H1 (cell line): ENCODE measurements around the gene TADA3. TPM values are rescaled to one million over a fixed set of nuclear protein-coding genes. Genes with fewer than 3 reads are reported as not detected.
A peak's percentile ranks its signal among the peaks of the same experiment; 100 is the strongest.

ENCODE experiments used
- CTCF ChIA-PET: fragments of 300-600 bp; sonication (Branson Sonifier 250); formaldehyde crosslinking; loops from one replicate; lab custom pipeline; 2021; ENCODE audit not compliant: partially characterized antibody; lab: Charles Lee
- POLR2A ChIA-PET: fragments of 300-600 bp; sonication (Branson Sonifier 250); formaldehyde crosslinking; loops from one replicate; lab custom pipeline; 2021; ENCODE audit warnings: inconsistent platforms; ENCODE audit not compliant: partially characterized antibody; lab: Charles Lee
- DNase-seq, 2 experiments: peaks; one replicate each; pipeline versions ENCODE4 v3.0.0 to v3.0.0-alpha.2; 2010 to 2022; ENCODE audit warnings: low spot score in 2 of 2, low read depth in 1 of 2, mixed read lengths in 1 of 2
- FAIRE-seq: peaks from 2 replicates; lab custom pipeline; 2011; peaks lifted over from hg19 to GRCh38; lab: Jason Lieb, UNC
- H2AFZ ChIP-seq: 2 replicates; pipeline ENCODE4 v1.8.1; 2012; ENCODE audit warnings: low read length, inconsistent platforms
- H2AK5ac ChIP-seq: 2 replicates; pipeline ENCODE4 v1.6.1; 2013; ENCODE audit warnings: low read depth, low read length
- H2BK120ac ChIP-seq: replicated peaks from 2 replicates; pipeline ENCODE3; 2013; ENCODE audit warnings: low read depth, low read length, inconsistent platforms
- H2BK12ac ChIP-seq: 2 replicates; pipeline ENCODE4 v1.6.1; 2013; ENCODE audit warnings: low read depth, low read length
- H2BK15ac ChIP-seq: 2 replicates; pipeline ENCODE4 v1.6.1; 2013; ENCODE audit warnings: low read length
- H2BK20ac ChIP-seq: 2 replicates; pipeline ENCODE4 v1.6.1; 2013; ENCODE audit warnings: low read length
- H2BK5ac ChIP-seq: 2 replicates; pipeline ENCODE4 v1.6.1; 2013; ENCODE audit warnings: low read depth, low read length
- H3K14ac ChIP-seq: 2 replicates; pipeline ENCODE4 v1.6.1; 2013; ENCODE audit warnings: inconsistent platforms; ENCODE audit not compliant: insufficient read length
- H3K18ac ChIP-seq: 2 replicates; pipeline ENCODE4 v1.6.1; 2013; ENCODE audit warnings: low read length; ENCODE audit errors: extremely low read depth
- H3K23ac ChIP-seq: 2 replicates; pipeline ENCODE4 v1.6.1; 2013; ENCODE audit warnings: inconsistent platforms; ENCODE audit not compliant: insufficient read length
- H3K23me2 ChIP-seq: 2 replicates; pipeline ENCODE4 v1.6.1; 2013; ENCODE audit warnings: low read depth, low read length
- H3K27ac ChIP-seq: 2 replicates; pipeline ENCODE4 v1.6.1; 2011; ENCODE audit warnings: low read depth, low read length, inconsistent platforms
- H3K27me3 ChIP-seq, 4 experiments: replicated peaks in 1 of 4; 1 replicate in 1 of 4; 2 replicates in 3 of 4; pipeline versions ENCODE4 v1.6.1 to v1.8.1; 2011 to 2013; ENCODE audit warnings: low read length in 3 of 4, mild to moderate bottlenecking in 3 of 4, inconsistent platforms in 2 of 4, mixed read lengths in 2 of 4, moderate library complexity in 1 of 4; ENCODE audit not compliant: control insufficient read depth in 3 of 4, insufficient read depth in 3 of 4; ENCODE audit errors: extremely low read depth in 1 of 4
- H3K36me3 ChIP-seq, 4 experiments: 2 replicates each; pipeline versions ENCODE4 v1.6.1 to v1.8.1; 2011 to 2013; ENCODE audit warnings: mild to moderate bottlenecking in 4 of 4, low read length in 3 of 4, moderate library complexity in 2 of 4, control low read depth in 1 of 4, inconsistent platforms in 1 of 4; ENCODE audit not compliant: insufficient read depth in 4 of 4, control insufficient read depth in 2 of 4
- H3K4ac ChIP-seq: replicated peaks from 2 replicates; pipeline ENCODE3; 2013; ENCODE audit warnings: low read length, low read depth, mixed read lengths, inconsistent platforms; ENCODE audit not compliant: insufficient read length
- H3K4me1 ChIP-seq, 4 experiments: replicated peaks in 1 of 4; 1 replicate in 1 of 4; 2 replicates in 3 of 4; pipeline versions ENCODE4 v1.6.1 to v1.8.1; 2011 to 2013; ENCODE audit warnings: low read length in 3 of 4, inconsistent platforms in 2 of 4, mixed read lengths in 1 of 4; ENCODE audit not compliant: insufficient read depth in 4 of 4, control insufficient read depth in 3 of 4
- H3K4me2 ChIP-seq, 2 experiments: 2 replicates each; pipeline versions ENCODE4 v1.6.1 to v1.8.1; 2011 to 2013; ENCODE audit warnings: low read depth in 2 of 2, low read length in 2 of 2, control low read depth in 1 of 2, inconsistent platforms in 1 of 2, mild to moderate bottlenecking in 1 of 2; ENCODE audit not compliant: insufficient read depth in 1 of 2
- H3K4me3 ChIP-seq, 4 experiments: fragments of 200-600, 300-600 bp in 1 of 4; sonication (generic), shearing (Covaris generic), sonication (Bioruptor Twin) in 1 of 4; 2 replicates each; pipeline versions ENCODE4 v1.5.1 to v1.8.1; 2011 to 2016; ENCODE audit warnings: low read length in 4 of 4, low read depth in 3 of 4, control low read depth in 2 of 4, inconsistent platforms in 2 of 4, mild to moderate bottlenecking in 2 of 4, mixed read lengths in 1 of 4, moderate library complexity in 1 of 4; ENCODE audit not compliant: insufficient read depth in 2 of 4; ENCODE audit errors: extremely low read depth in 1 of 4
- H3K56ac ChIP-seq: replicated peaks from 2 replicates; pipeline ENCODE3; 2013; ENCODE audit warnings: low read depth, mild to moderate bottlenecking, mixed read lengths, low read length, inconsistent platforms; ENCODE audit not compliant: insufficient read length
- H3K79me1 ChIP-seq: 2 replicates; pipeline ENCODE4 v1.6.1; 2013; ENCODE audit warnings: low read depth, low read length, control low read depth
- H3K79me2 ChIP-seq, 2 experiments: 2 replicates each; pipeline versions ENCODE4 v1.6.1 to v1.8.1; 2012 to 2013; ENCODE audit warnings: low read length in 2 of 2, mild to moderate bottlenecking in 2 of 2, inconsistent platforms in 1 of 2; ENCODE audit not compliant: insufficient read depth in 2 of 2, control insufficient read depth in 1 of 2
- H3K9ac ChIP-seq, 4 experiments: replicated peaks in 1 of 4; 1 replicate in 1 of 4; 2 replicates in 3 of 4; pipeline versions ENCODE4 v1.6.1 to v1.8.1; 2011 to 2013; ENCODE audit warnings: low read depth in 3 of 4, low read length in 3 of 4, control low read depth in 2 of 4, mild to moderate bottlenecking in 2 of 4, moderate library complexity in 2 of 4, inconsistent platforms in 1 of 4; ENCODE audit errors: extremely low read depth in 1 of 4
- H3K9me3 ChIP-seq, 2 experiments: 2 replicates each; pipeline versions ENCODE4 v1.6.1 to v1.8.1; 2012 to 2013; ENCODE audit warnings: mild to moderate bottlenecking in 2 of 2, moderate library complexity in 2 of 2, control low read depth in 1 of 2, inconsistent platforms in 1 of 2, low read depth in 1 of 2, low read length in 1 of 2, mixed read lengths in 1 of 2; ENCODE audit not compliant: insufficient read depth in 2 of 2
- H4K20me1 ChIP-seq, 2 experiments: replicated peaks in 1 of 2; 2 replicates each; pipeline versions ENCODE3 to v1.8.1; 2011 to 2013; ENCODE audit warnings: inconsistent platforms in 2 of 2, low read length in 2 of 2, mild to moderate bottlenecking in 1 of 2; ENCODE audit not compliant: insufficient read depth in 2 of 2, control insufficient read depth in 1 of 2
- H4K5ac ChIP-seq: 2 replicates; pipeline ENCODE4 v1.6.1; 2013; ENCODE audit warnings: low read length, low read depth, mixed read lengths, inconsistent platforms; ENCODE audit not compliant: insufficient read length
- H4K8ac ChIP-seq: 2 replicates; pipeline ENCODE4 v1.8.0; 2013; ENCODE audit warnings: mild to moderate bottlenecking, moderate library complexity, low read length, inconsistent platforms; ENCODE audit not compliant: insufficient read depth; ENCODE audit errors: extremely low read depth
- H4K91ac ChIP-seq: replicated peaks from 2 replicates; pipeline ENCODE3; 2013; ENCODE audit warnings: low read length, mixed read lengths, inconsistent platforms; ENCODE audit not compliant: insufficient read length
- ASH2L ChIP-seq: fragments of 200-600, 300-600 bp; sonication (generic); IDR thresholded peaks from one replicate; pipeline ENCODE4 v1.7.1; 2017; ENCODE audit warnings: low read length
- KDM4A ChIP-seq: IDR thresholded peaks from one replicate; pipeline ENCODE4 v1.7.1; 2012; ENCODE audit warnings: low read depth, mild to moderate bottlenecking, moderate library complexity, low read length, inconsistent platforms; ENCODE audit not compliant: severe bottlenecking
- NANOG ChIP-seq: IDR thresholded peaks from 2 replicates; pipeline ENCODE4 v1.6.1; 2011; ENCODE audit warnings: low read length, low read depth, mild to moderate bottlenecking, inconsistent platforms; ENCODE audit not compliant: insufficient read depth, poor library complexity, severe bottlenecking
- SP1 ChIP-seq: IDR thresholded peaks from 2 replicates; pipeline ENCODE4 v1.6.1; 2011; ENCODE audit warnings: low read depth, low read length
- ZNF274 ChIP-seq: IDR thresholded peaks from 2 replicates; pipeline ENCODE4 v1.7.0; 2012; ENCODE audit warnings: low read length, borderline replicate concordance; ENCODE audit errors: extremely low read depth
- WGBS, 2 experiments: shearing (Covaris generic) in 1 of 2; methylation state at CpG; one replicate each; pipeline versions ENCODE4 v1.1.6 to v1.1.7; 2013 to 2015; ENCODE audit warnings: low lambda C conversion rate in 2 of 2, mixed read lengths in 2 of 2, inconsistent platforms in 1 of 2, low coverage in 1 of 2, missing lambda C conversion rate in 1 of 2; ENCODE audit not compliant: insufficient replicate concordance in 2 of 2, insufficient coverage in 1 of 2, insufficient read length in 1 of 2; ENCODE audit errors: extremely low coverage in 1 of 2, missing lambda C conversion rate in 1 of 2; 5-methylcytosine and 5-hydroxymethylcytosine counted together
- polyA plus RNA-seq, 7 experiments: library from polyadenylated mRNA; depleted of rRNA in 3 of 7; stranded (reverse) in 5 of 7; unstranded in 2 of 7; fragments of >200 nt in 5 of 7; fragments of 200-250 nt in 2 of 7; gene quantifications; 1 replicate in 5 of 7; 2 replicates in 1 of 7; 4 replicates in 1 of 7; pipeline versions ENCODE4 v1.2.1 to v1.2.3, GENCODE V29; 2011 to 2013; ENCODE audit warnings: missing spikeins in 2 of 7, mixed read lengths in 2 of 7
- total RNA-seq: library from RNA; stranded (reverse); fragmentation: NEBNext Ultra II Directional; extraction: Animal tissue kit (Norgen Biotek cat#: 25700); gene quantifications from 2 replicates; pipeline ENCODE4 v1.2.1, GENCODE V29; 2021
- TF ChIP-seq, protein P1 (sequence below): IDR thresholded peaks from 2 replicates; pipeline ENCODE4 v1.6.1; 2012; ENCODE audit warnings: inconsistent platforms
- TF ChIP-seq, protein P2 (sequence below): IDR thresholded peaks from 2 replicates; pipeline ENCODE4 v1.6.1; 2012; ENCODE audit warnings: inconsistent platforms

Gene TADA3
- total and polyA plus RNA-seq, 2 of the 8 experiments (the other 6 are each of a cell fraction or from before 2014, with no cell fraction given), result 43.4 to 50.3 TPM

DNA sequence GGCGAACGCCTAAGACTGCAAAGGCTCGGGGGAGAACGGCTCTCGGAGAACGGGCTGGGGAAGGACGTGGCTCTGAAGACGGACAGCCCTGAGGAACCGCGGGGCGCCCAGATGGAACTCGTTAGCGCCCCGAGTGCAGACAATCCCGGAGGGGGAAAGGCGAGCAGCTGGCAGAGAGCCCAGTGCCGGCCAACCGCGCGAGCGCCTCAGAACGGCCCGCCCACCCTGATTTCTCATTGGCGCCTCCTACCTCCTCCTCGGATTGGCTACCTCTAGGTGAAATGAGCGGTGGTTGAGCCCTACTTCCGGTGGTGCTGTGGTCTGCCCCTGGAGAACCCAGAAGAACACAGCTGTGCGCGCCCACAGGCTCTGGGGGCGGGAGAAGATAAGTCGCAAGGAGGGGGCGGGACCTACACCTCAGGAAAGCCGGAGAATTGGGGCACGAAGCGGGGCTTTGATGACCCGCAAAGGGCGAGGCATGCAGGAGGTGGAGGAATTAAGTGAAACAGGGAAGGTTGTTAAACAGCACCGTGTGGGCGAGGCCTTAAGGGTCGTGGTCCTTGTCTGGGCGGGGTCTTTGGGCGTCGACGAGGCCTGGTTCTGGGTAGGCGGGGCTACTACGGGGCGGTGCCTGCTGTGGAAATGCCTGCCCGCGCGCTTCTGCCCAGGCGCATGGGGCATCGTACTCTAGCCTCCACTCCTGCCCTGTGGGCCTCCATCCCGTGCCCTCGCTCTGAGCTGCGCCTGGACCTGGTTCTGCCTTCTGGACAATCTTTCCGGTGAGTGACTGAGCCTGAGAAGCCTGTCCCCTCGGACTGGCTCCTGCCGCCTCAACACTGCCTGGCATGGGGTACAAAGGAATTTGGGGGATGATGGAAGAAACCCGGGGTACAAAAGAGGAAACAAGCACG, 42.4 kb downstream of the TADA3 start, which contains the start of gene OGG1:
Gene OGG1, plus strand, starts transcription at position 308 of the 911 bp plus-strand sequence. Its CDS starts 335 bp downstream, at position 643.
- peak within 1 kb of the TSS; percentile 86 for H4K5ac ChIP-seq
- WGBS, 2 experiments, result 2% methylated on average over 46 of the region's 60 CpGs; no CpG with 5 or more reads in 1 of the 2 experiments
- H3K23ac ChIP-seq, result no peak within 1 kb of the TSS
- H4K8ac ChIP-seq, result peak within 1 kb of the TSS; percentile 91; the same call in 1 of the 2 replicates
- no peak within 1 kb of the TSS for H4K91ac ChIP-seq
- H3K23me2 ChIP-seq, result peaks cover 6% of the 10 kb centered on the region
- H3K27me3 ChIP-seq, result no peaks in the 10 kb centered on the region
- peak within 1 kb of the TSS; percentile 93 for H3K18ac ChIP-seq
- H2BK20ac ChIP-seq, result no peak within 1 kb of the TSS
- peak within 1 kb of the TSS; percentile 53 to 82 (median 76) for H3K9ac ChIP-seq
- H2BK12ac ChIP-seq, result no peak within 1 kb of the TSS
- DNase-seq, result peak; percentile 91 to 93
- peak within 1 kb of the TSS; percentile 73 for H3K4ac ChIP-seq
- no peak within 1 kb of the TSS for H2BK15ac ChIP-seq
- peaks cover 7% of the 10 kb centered on the region for H3K79me1 ChIP-seq
- H3K4me2 ChIP-seq, result peak within 1 kb of the TSS; percentile 71 to 93
- H3K4me1 ChIP-seq, result peaks cover 0 to 9% (median 6%) of the 10 kb centered on the region in 4 experiments; a peak in 4 of 7 replicates
- H3K14ac ChIP-seq, result no peak within 1 kb of the TSS
- peak within 1 kb of the TSS; percentile 88 for H3K27ac ChIP-seq
- peaks cover 0 to 11% of the 10 kb centered on the region in 2 experiments; a peak in 2 of 4 replicates for H3K79me2 ChIP-seq
- no peak within 1 kb of the TSS for H2AK5ac ChIP-seq
- H2BK120ac ChIP-seq, result no peak within 1 kb of the TSS
- peak within 1 kb of the TSS; percentile 96 for H2AFZ ChIP-seq
- H3K4me3 ChIP-seq, result peak within 1 kb of the TSS; percentile 73 to 92 (median 88)
- H3K9me3 ChIP-seq, result no peaks in the 10 kb centered on the region
- peak within 1 kb of the TSS; percentile 74; the same call in 1 of the 2 replicates for H2BK5ac ChIP-seq
- peaks cover 0 to 2% of the 10 kb centered on the region in 2 experiments for H4K20me1 ChIP-seq
- POLR2A ChIA-PET, result interaction anchor here (0.5 to 6.8 kb wide), 20 partner anchors 8 to 242 kb away, joined by 3 to 60 read pairs (median 9); partner anchors contain the start of genes ARPC4, BRPF1, CAMK1 and TADA3
- no peak for FAIRE-seq
- H3K56ac ChIP-seq, result peak within 1 kb of the TSS; percentile 91
- CTCF ChIA-PET, result interaction anchor here (0.6 to 1.5 kb wide), 10 partner anchors 11 to 246 kb away, joined by 3 to 6 read pairs (median 3); partner anchors contain the start of genes ARPC4 and TADA3
- H3K36me3 ChIP-seq, result peaks cover 14 to 61% (median 49%) of the 10 kb centered on the region in 4 experiments; a peak in 7 of 8 replicates
- TF ChIP-seq, protein P1, sequence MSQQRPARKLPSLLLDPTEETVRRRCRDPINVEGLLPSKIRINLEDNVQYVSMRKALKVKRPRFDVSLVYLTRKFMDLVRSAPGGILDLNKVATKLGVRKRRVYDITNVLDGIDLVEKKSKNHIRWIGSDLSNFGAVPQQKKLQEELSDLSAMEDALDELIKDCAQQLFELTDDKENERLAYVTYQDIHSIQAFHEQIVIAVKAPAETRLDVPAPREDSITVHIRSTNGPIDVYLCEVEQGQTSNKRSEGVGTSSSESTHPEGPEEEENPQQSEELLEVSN, result peak; percentile 28; the same call in 1 of the 2 replicates
- TF ChIP-seq, protein P2, sequence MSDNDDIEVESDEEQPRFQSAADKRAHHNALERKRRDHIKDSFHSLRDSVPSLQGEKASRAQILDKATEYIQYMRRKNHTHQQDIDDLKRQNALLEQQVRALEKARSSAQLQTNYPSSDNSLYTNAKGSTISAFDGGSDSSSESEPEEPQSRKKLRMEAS, result peak; percentile 36; the same call in 1 of the 2 replicates
- TF ChIP-seq SP1 (peak; percentile 33; the same call in 1 of the 2 replicates), ZNF274 (no peak), NANOG (peak; percentile 5), ASH2L (peak; percentile 42), KDM4A (peak; percentile 59)
